Body of pancreas (tissue), 4 donors: ENCODE results near the gene TSPAN31.

Source experiments
- POLR2A ChIP-seq, 3 donors: fragments of 450-650 bp; IDR thresholded peaks; one replicate each; pipeline ENCODE4 v1.6.1; 2016; ENCODE audit warnings: antibody characterized with exemption in 3 of 3, mild to moderate bottlenecking in 2 of 3
- TF ChIP-seq, protein P1 (sequence below), 7 experiments: fragments of 450-650 bp in 4 of 7; fragments of 200-600 bp in 3 of 7; sonication (generic) in 3 of 7; IDR thresholded peaks; one replicate each; pipeline ENCODE4 v1.5.1; 2016 to 2019; ENCODE audit warnings: antibody characterized with exemption in 7 of 7

DNA sequence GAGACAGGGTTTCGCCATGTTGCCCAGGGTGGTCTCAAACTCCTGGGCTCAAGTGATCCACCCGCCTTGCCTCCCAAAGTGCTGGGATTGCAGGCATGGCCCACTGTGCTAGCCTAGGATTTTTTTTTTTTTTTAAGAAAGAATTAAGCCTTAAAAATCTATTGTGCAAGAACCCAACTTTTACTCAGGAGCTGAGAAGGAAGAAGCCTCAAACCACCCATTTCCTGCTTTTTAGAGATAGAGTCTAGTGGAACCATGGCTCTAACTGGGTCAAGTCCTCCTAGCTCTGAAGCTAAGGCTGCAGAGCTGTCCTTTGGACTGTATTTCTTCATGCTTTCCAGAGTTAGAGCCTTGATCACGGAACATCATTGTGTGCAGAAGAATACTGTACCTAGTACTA, 36.4 kb downstream of the TSPAN31 start:
- TF ChIP-seq, protein P1, sequence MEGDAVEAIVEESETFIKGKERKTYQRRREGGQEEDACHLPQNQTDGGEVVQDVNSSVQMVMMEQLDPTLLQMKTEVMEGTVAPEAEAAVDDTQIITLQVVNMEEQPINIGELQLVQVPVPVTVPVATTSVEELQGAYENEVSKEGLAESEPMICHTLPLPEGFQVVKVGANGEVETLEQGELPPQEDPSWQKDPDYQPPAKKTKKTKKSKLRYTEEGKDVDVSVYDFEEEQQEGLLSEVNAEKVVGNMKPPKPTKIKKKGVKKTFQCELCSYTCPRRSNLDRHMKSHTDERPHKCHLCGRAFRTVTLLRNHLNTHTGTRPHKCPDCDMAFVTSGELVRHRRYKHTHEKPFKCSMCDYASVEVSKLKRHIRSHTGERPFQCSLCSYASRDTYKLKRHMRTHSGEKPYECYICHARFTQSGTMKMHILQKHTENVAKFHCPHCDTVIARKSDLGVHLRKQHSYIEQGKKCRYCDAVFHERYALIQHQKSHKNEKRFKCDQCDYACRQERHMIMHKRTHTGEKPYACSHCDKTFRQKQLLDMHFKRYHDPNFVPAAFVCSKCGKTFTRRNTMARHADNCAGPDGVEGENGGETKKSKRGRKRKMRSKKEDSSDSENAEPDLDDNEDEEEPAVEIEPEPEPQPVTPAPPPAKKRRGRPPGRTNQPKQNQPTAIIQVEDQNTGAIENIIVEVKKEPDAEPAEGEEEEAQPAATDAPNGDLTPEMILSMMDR (IDR thresholded peaks at IDR 0.05): no peak
- no peak for TF ChIP-seq POLR2A (IDR thresholded peaks at IDR 0.05)
